CD4-positive, alpha-beta T cell treated with Interleukin-12 subunit alpha and Interleukin-12 subunit beta, for 1 hour (primary cell): ENCODE results near the gene GJE1.

Experiments
- DNase-seq: peaks from one replicate; pipeline ENCODE4 v3.0.0-alpha.2; 2020

The GJE1 gene

GRCh38 chr6:142167071-142167470 lies 34.3 kb downstream of the GJE1 start:
- DNase-seq = no peak

DNA sequence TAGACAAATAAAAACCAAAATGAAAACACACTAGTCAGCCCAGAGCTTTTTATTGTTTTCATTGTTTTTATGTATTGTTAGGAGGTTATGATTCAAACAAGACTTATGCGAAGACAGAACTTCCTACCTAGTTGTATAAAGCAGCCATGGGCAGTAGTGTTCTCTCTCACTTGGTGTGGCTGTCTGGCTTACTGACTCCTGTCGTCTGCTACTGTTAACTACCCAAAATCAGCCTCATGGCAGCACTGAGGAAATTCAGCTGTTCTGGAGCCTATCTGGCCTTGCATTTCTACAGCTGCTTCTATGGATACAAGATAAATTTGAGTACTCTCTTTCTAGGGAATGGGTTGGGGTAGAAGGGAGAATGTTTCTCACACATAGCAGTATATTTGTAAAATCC lies 34.8 kb downstream of the GJE1 start:
- DNase-seq = no peak

DNA sequence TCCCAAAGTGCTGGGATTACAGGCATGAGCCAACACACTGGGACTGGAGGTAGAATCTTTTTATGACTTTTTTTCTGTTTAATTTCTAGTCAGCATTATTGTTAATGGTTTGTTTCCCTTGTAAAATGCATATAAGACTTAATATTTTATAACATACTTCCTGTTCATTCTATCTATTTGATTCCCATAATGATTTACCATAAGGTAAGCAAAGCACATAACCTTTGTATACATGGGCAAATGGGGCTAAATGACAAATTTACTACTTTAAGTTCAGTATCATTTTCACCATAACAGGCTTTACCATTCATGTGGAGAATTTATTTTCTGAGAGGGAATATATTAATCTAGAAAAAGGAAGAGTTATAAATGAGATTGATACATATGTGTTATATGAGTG lies 38.6 kb downstream of the GJE1 start:
- no peak for DNase-seq

DNA sequence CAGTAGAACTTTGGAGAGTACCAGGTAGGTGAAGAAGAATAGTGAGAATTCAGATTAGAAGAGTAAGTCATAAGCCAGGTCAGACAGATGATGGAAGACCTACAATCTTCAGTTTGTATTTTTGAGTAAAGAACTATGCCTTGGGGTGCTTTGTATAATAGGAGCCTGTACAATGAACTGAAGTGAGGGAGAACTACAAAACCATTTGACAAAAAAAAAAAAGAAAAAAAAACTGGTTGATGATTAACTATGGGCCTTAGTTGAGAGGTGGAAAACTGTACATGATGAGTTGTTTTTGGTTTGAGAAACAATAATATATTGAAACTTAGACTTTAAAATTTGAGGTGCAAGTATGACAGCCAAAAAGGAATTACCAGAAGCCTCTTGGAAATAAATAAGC lies 40.0 kb downstream of the GJE1 start:
- DNase-seq = no peak

- DNase-seq = no peak
Measured at GRCh38 chr6:142173980-142174379, 41.3 kb downstream of the GJE1 start.

GRCh38 chr6:142174703-142175102 lies 42.0 kb downstream of the GJE1 start:
- DNase-seq = no peak

DNA sequence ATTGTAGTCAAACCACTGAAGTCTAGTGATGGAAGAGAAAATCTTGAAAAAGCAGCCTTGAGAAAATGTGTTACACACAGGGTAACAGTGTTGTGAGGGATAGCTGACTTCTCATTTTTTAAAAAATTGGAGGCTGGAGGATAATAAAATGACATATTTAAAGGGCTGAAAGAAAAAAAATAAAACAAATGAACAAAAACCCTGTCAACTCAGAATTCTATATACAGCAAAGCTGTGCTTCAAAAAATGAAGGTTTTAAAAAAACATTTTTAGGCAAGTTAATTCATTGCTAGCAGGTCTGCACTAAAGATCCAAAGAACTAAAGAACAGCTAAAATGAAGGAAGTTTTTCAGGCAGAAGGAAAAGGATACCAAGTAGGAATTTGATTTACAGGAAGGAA lies 45.4 kb downstream of the GJE1 start:
- DNase-seq = no peak

DNA sequence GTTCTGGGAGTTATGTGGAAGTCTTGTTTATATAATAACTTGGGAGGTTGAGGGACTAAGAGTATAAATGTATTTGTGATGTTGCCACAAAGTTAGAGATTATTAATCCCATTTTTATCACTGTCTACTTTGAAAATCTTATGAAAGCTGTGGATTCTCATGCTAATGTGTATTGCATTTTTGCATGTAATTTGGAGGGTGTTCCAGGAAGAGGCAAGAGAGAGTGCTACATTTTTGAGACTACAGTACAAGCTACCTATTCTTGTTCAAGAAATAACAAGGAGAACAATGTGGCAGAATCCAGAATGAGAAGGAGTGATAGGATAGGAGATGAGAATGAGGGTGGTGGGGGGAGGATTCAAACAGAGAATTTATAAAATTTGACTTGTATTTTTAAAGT lies 49.3 kb downstream of the GJE1 start:
- DNase-seq = no peak

DNA sequence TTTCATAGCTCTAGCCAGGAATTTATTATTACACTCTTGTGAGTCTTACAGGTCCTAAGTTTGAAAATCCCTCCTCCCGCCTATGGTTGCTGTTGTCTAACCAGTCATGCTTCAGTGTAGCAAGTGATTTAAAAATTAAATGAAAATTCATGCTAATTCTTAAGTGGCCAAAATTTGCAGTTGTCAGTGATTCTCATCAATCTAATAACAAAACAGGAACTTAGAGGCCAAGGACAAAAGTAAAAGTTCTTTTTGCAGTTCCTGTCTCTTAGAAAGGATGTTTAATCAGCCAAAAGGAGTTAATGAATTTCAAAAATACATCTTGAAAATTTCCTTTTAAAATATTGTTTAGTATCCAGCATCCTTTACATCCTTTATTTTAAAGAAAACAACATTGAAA lies 50.6 kb downstream of the GJE1 start:
- no peak for DNase-seq

DNA sequence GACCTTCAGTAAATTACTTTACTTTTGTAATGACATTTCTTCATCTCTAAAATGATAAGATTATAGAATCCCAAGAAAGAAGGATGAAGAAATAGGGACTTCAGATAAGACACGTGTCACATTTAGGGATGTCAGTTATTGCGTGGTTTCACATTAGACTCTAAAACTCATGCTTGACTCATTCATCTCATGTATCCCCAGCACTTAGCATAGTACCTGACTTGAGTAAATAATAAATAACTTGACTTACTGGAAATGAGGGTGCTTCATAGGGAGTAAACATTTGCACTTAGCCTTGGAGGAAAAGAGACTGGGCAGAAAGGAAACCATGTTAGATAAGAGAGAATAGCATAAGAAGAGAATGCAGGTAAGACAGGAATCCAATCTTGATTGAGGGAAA lies 51.6 kb downstream of the GJE1 start:
- no peak for DNase-seq
